GM12878 (cell line): ENCODE results near the gene ADAMTS17. TPM values are rescaled to one million over a fixed set of nuclear protein-coding genes. Genes with fewer than 3 reads are reported as not detected.

Experiments used
- ATAC-seq: fragments of 200-7000 bp; cut with Tn5 transposase; 3 replicates; pipeline ENCODE4 v1.9.1; 2020; ENCODE audit warnings: mild to moderate bottlenecking, moderate library complexity
- BruUV-seq: library from RNA; stranded (reverse); fragments of 400-500 nt; replicated peaks from 2 replicates; lab custom pipeline; 2021; lab: Mats Ljungman, UMichigan
- CTCF ChIA-PET: fragments of 300-600 bp; sonication (Branson Sonifier 250); formaldehyde crosslinking; extraction: SDS; loops from one replicate; lab custom pipeline; 2021; ENCODE audit warnings: inconsistent platforms; lab: Yijun Ruan, JAX
- POLR2A ChIA-PET: fragments of 350-600 bp; formaldehyde crosslinking; extraction: SDS; loops from one replicate; lab custom pipeline; 2021; ENCODE audit warnings: inconsistent platforms; lab: Charles Lee
- RAD21 ChIA-PET: fragments of 300-600 bp; sonication (Branson Sonifier 250); formaldehyde crosslinking; loops from one replicate; lab custom pipeline; 2023; ENCODE audit warnings: antibody characterized with exemption; ENCODE audit not compliant: unreplicated experiment; lab: Charles Lee
- SMC1A ChIA-PET: fragments of 300-600 bp; sonication (Branson Sonifier 250); formaldehyde crosslinking; loops from one replicate; lab custom pipeline; 2023; ENCODE audit not compliant: unreplicated experiment, uncharacterized antibody; lab: Charles Lee
- DNase-seq: peaks from one replicate; pipeline ENCODE4 v3.0.0-alpha.2; 2011; ENCODE audit warnings: low read depth, low spot score
- FAIRE-seq: peaks from 3 replicates; lab custom pipeline; 2011; peaks lifted over from hg19 to GRCh38; lab: Jason Lieb, UNC
- H2AFZ ChIP-seq: 2 replicates; pipeline ENCODE4 v1.6.0; 2011; ENCODE audit warnings: low read depth, low read length, control low read depth; ENCODE audit not compliant: control insufficient read depth
- H3K27ac ChIP-seq: 2 replicates; pipeline ENCODE4 v1.5.1; 2011; ENCODE audit warnings: control low read depth; ENCODE audit not compliant: control insufficient read depth, insufficient read depth
- H3K27me3 ChIP-seq, 2 experiments: replicated peaks in 1 of 2; 2 replicates each; pipeline versions ENCODE4 v1.6.0 to v1.6.1; 2011; ENCODE audit warnings: low read length in 1 of 2; ENCODE audit not compliant: control insufficient read depth in 2 of 2, insufficient read depth in 2 of 2
- H3K36me3 ChIP-seq, 2 experiments: 2 replicates each; pipeline ENCODE4 v1.5.1; 2011; ENCODE audit warnings: low read length in 1 of 2; ENCODE audit not compliant: control insufficient read depth in 2 of 2, insufficient read depth in 2 of 2
- H3K4me1 ChIP-seq: 2 replicates; pipeline ENCODE4 v1.6.1; 2011; ENCODE audit warnings: mild to moderate bottlenecking, low read length, moderate library complexity, mixed read lengths; ENCODE audit not compliant: control insufficient read depth, insufficient read depth
- H3K4me2 ChIP-seq: 2 replicates; pipeline ENCODE4 v1.6.0; 2011; ENCODE audit warnings: control low read depth; ENCODE audit not compliant: control insufficient read depth, insufficient read depth
- H3K4me3 ChIP-seq: fragments of 200-600 bp; sonication (generic); 2 replicates; pipeline ENCODE4 v1.5.1; 2016
- H3K79me2 ChIP-seq: 2 replicates; pipeline ENCODE4 v1.6.0; 2011; ENCODE audit warnings: low read length; ENCODE audit not compliant: control insufficient read depth, insufficient read depth
- H3K9ac ChIP-seq: 2 replicates; pipeline ENCODE4 v1.8.0; 2011; ENCODE audit warnings: low read length, control low read depth, mixed read lengths; ENCODE audit not compliant: control insufficient read depth, insufficient read depth
- H3K9me3 ChIP-seq: replicated peaks from 3 replicates; pipeline ENCODE4 v1.5.1; 2011; ENCODE audit warnings: mild to moderate bottlenecking, low read length; ENCODE audit not compliant: control insufficient read depth, insufficient read depth
- H4K20me1 ChIP-seq: 2 replicates; pipeline ENCODE4 v1.6.0; 2011; ENCODE audit not compliant: control insufficient read depth, insufficient read depth
- ASH2L ChIP-seq: fragments of 300-600, 200-600 bp; sonication (generic); IDR thresholded peaks from 2 replicates; pipeline ENCODE4 v1.6.1; 2017; ENCODE audit warnings: low read depth, mild to moderate bottlenecking, borderline replicate concordance
- CBX5 ChIP-seq: sonication (generic); IDR thresholded peaks from 2 replicates; pipeline ENCODE4 v1.6.1; 2016; ENCODE audit warnings: low read depth, moderate library complexity, mild to moderate bottlenecking, inconsistent platforms
- ESRRA ChIP-seq: IDR thresholded peaks from 2 replicates; pipeline ENCODE4 v1.6.1; 2012; ENCODE audit warnings: mild to moderate bottlenecking, low read length, improper control_type of control experiment
- MYB ChIP-seq: fragments of 150-350 bp; IDR thresholded peaks from 2 replicates; pipeline ENCODE4 v1.6.1; 2014; ENCODE audit warnings: mild to moderate bottlenecking, low read depth, low read length, borderline replicate concordance
- NBN ChIP-seq: fragments of 450-650 bp; IDR thresholded peaks from 2 replicates; pipeline ENCODE4 v1.6.1; 2016
- NFYB ChIP-seq: IDR thresholded peaks from 2 replicates; pipeline ENCODE4 v1.6.1; 2011; ENCODE audit warnings: low read depth, mild to moderate bottlenecking, low read length, improper control_type of control experiment, moderate library complexity; ENCODE audit not compliant: insufficient read depth
- RCOR1 ChIP-seq: conservative IDR thresholded peaks from 2 replicates; pipeline ENCODE4 v1.6.1; 2012; ENCODE audit warnings: low read depth, low read length, improper control_type of control experiment
- STAT3 ChIP-seq: IDR thresholded peaks from 2 replicates; pipeline ENCODE4 v1.6.1; 2011; ENCODE audit warnings: low read depth, low read length, improper control_type of control experiment
- ZNF217 ChIP-seq: fragments of 450-650 bp; IDR thresholded peaks from 2 replicates; pipeline ENCODE4 v1.6.1; 2017; ENCODE audit warnings: antibody characterized with exemption, mild to moderate bottlenecking
- WGBS: methylation state at CpG from one replicate; pipeline ENCODE4 v1.1.6; 2016; ENCODE audit warnings: low lambda C conversion rate; ENCODE audit not compliant: insufficient replicate concordance, insufficient coverage; ENCODE audit errors: missing lambda C conversion rate; 5-methylcytosine and 5-hydroxymethylcytosine counted together
- in situ Hi-C: fragments of 300-500 bp; cut with MboI; formaldehyde crosslinking; loops from 9 replicates; pipeline ENCODE4 v1.14.3; 2018; ENCODE audit warnings: mixed read lengths
- intact Hi-C: fragments of 100-400 bp; cut with micrococcal nuclease; formaldehyde crosslinking; loops from one replicate; pipeline ENCODE4 v1.14.2; 2022; ENCODE audit not compliant: unreplicated experiment
- polyA plus RNA-seq, 11 experiments: library from polyadenylated mRNA; depleted of rRNA in 4 of 11; unstranded in 6 of 11; stranded (reverse) in 5 of 11; fragments of >200 nt; fragmentation: Nextera tagmentation in 4 of 11; fragmentation: Illumina TruSeq in 1 of 11; extraction: Ambion mirVana in 4 of 11; extraction: Trizol in 1 of 11; gene quantifications; 1 replicate in 1 of 11; 2 replicates in 10 of 11; pipeline versions ENCODE4 v1.2.1 to v1.2.3, GENCODE V29; 2011 to 2016; ENCODE audit warnings: inconsistent platforms in 2 of 11, missing spikeins in 2 of 11, low read depth in 1 of 11
- total RNA-seq, 4 experiments: library from RNA; depleted of rRNA in 3 of 4; stranded (reverse); fragments of >200 nt in 3 of 4; fragmentation: Illumina TruSeq in 1 of 4; extraction: Trizol in 1 of 4; gene quantifications; 2 replicates each; pipeline versions ENCODE4 v1.2.1 to v1.2.3, GENCODE V29; 2013 to 2021
- TF ChIP-seq, protein P1 (sequence below): fragments of 450-650 bp; IDR thresholded peaks from 2 replicates; pipeline ENCODE4 v1.6.1; 2018; ENCODE audit warnings: mild to moderate bottlenecking, low read depth, moderate library complexity; ENCODE audit not compliant: partially characterized antibody
- TF ChIP-seq, protein P2 (sequence below): IDR thresholded peaks from 2 replicates; pipeline ENCODE4 v1.6.1; 2012; ENCODE audit warnings: low read depth, low read length, improper control_type of control experiment
- TF ChIP-seq, protein P3 (sequence below): IDR thresholded peaks from 2 replicates; pipeline ENCODE4 v1.6.1; 2011; ENCODE audit warnings: mild to moderate bottlenecking, low read depth, low read length, moderate library complexity; ENCODE audit not compliant: insufficient replicate concordance

The ADAMTS17 gene
- total and polyA plus RNA-seq, 10 of the 15 experiments (the other 5 are each of a cell fraction or from before 2014, with no cell fraction given): 0.04 to 0.50 (median 0.10) TPM; not detected in 4

DNA sequence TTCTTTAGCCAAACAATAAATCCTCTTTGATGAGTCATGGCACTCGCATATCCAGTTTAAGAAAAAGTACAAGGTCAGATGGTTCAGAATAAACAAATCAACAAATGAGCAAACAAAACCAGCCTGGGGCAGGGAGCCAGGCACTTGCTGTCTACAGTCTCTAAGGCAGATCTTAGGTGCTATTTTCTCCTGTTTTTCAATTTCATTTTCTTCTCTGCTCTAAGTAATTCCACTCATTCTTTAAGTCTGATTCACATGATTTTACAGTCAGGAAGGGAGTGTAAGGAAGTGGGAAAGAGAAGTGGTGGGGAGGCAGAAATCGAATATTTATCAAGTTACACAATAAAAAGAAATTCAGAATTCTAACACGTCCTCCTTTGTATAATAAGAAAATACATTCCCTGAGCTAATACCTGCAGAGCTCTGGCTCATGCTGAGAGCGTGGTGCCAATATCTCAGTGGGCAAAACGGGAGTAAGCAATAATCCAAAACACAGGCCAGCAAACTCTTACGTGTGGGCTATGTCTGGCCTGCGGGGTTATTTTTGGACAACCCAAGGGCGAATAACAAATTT, 298.6 kb downstream of the ADAMTS17 start:
- Histone ChIP-seq H3K9ac (no peak overlapping the region), H3K4me1 (no peaks in the 10 kb centered on the region), H3K4me2 (no peak overlapping the region; the same call in 1 of the 2 replicates), H3K79me2 (no peaks in the 10 kb centered on the region), H3K27ac (no peak overlapping the region), H3K27me3 (no peaks in the 10 kb centered on the region; a peak in 1 of 4 replicates), H2AFZ (no peak overlapping the region), H3K4me3 (no peak overlapping the region), H4K20me1 (no peaks in the 10 kb centered on the region), H3K36me3 (no peaks in the 10 kb centered on the region), H3K9me3 (no peaks in the 10 kb centered on the region; the same call in 2 of the 3 replicates)
- 31% methylated on average over 8 of the region's 8 CpGs for WGBS
- DNase-seq (no peak), FAIRE-seq (no peak), ATAC-seq (no peak)
- RAD21 ChIA-PET: no interaction called here
- in situ Hi-C loops (no loop called here), intact Hi-C loops (no loop called here)
- no peak for TF ChIP-seq STAT3
- no peak for TF ChIP-seq CBX5
- TF ChIP-seq ESRRA: no peak
- TF ChIP-seq, protein P1, sequence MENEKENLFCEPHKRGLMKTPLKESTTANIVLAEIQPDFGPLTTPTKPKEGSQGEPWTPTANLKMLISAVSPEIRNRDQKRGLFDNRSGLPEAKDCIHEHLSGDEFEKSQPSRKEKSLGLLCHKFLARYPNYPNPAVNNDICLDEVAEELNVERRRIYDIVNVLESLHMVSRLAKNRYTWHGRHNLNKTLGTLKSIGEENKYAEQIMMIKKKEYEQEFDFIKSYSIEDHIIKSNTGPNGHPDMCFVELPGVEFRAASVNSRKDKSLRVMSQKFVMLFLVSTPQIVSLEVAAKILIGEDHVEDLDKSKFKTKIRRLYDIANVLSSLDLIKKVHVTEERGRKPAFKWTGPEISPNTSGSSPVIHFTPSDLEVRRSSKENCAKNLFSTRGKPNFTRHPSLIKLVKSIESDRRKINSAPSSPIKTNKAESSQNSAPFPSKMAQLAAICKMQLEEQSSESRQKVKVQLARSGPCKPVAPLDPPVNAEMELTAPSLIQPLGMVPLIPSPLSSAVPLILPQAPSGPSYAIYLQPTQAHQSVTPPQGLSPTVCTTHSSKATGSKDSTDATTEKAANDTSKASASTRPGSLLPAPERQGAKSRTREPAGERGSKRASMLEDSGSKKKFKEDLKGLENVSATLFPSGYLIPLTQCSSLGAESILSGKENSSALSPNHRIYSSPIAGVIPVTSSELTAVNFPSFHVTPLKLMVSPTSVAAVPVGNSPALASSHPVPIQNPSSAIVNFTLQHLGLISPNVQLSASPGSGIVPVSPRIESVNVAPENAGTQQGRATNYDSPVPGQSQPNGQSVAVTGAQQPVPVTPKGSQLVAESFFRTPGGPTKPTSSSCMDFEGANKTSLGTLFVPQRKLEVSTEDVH: no peak
- TF ChIP-seq, protein P2, sequence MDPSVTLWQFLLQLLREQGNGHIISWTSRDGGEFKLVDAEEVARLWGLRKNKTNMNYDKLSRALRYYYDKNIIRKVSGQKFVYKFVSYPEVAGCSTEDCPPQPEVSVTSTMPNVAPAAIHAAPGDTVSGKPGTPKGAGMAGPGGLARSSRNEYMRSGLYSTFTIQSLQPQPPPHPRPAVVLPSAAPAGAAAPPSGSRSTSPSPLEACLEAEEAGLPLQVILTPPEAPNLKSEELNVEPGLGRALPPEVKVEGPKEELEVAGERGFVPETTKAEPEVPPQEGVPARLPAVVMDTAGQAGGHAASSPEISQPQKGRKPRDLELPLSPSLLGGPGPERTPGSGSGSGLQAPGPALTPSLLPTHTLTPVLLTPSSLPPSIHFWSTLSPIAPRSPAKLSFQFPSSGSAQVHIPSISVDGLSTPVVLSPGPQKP: no peak
- no peak for TF ChIP-seq MYB
- TF ChIP-seq ZNF217: no peak
- no peak for TF ChIP-seq RCOR1
- TF ChIP-seq, protein P3, sequence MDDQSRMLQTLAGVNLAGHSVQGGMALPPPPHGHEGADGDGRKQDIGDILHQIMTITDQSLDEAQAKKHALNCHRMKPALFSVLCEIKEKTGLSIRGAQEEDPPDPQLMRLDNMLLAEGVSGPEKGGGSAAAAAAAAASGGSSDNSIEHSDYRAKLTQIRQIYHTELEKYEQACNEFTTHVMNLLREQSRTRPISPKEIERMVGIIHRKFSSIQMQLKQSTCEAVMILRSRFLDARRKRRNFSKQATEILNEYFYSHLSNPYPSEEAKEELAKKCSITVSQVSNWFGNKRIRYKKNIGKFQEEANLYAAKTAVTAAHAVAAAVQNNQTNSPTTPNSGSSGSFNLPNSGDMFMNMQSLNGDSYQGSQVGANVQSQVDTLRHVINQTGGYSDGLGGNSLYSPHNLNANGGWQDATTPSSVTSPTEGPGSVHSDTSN: no peak
- TF ChIP-seq ASH2L: no peak
- no peak for TF ChIP-seq NBN
- no peak for TF ChIP-seq NFYB
- BruUV-seq: no TSS peak
- CTCF ChIA-PET: no interaction called here
- POLR2A ChIA-PET: no interaction called here
- SMC1A ChIA-PET: no interaction called here
